Urinary bladder (tissue), 4 donors: ENCODE data around the gene COPS8. TPM values are rescaled to one million over a fixed set of nuclear protein-coding genes. Genes with fewer than 3 reads are reported as not detected.

Source experiments
- DNase-seq: peaks from one replicate; pipeline ENCODE4 v3.0.0-alpha.2; 2015; ENCODE audit errors: extremely low spot score
- H3K27ac ChIP-seq: one replicate; pipeline ENCODE4 v1.5.1; 2013; ENCODE audit warnings: low read depth, mild to moderate bottlenecking, moderate library complexity
- H3K36me3 ChIP-seq: one replicate; pipeline ENCODE4 v1.6.1; 2013; ENCODE audit warnings: mild to moderate bottlenecking, moderate library complexity; ENCODE audit not compliant: insufficient read depth
- H3K4me1 ChIP-seq: one replicate; pipeline ENCODE4 v1.6.1; 2013; ENCODE audit warnings: mild to moderate bottlenecking, moderate library complexity; ENCODE audit not compliant: insufficient read depth
- H3K4me3 ChIP-seq: one replicate; pipeline ENCODE4 v1.5.1; 2013; ENCODE audit warnings: low read depth, low read length
- WGBS: extraction: QIAGEN DNeasy Blood & Tissue Kit; methylation state at CpG from one replicate; pipeline ENCODE4 v1.1.7; 2013; 5-methylcytosine and 5-hydroxymethylcytosine counted together
- polyA plus RNA-seq: library from polyadenylated mRNA; stranded (reverse); fragments of 200-250 nt; gene quantifications from one replicate; pipeline ENCODE4 v1.2.3, GENCODE V29; 2013
- total RNA-seq: library from RNA; depleted of rRNA; stranded (reverse); fragments of >200 nt; gene quantifications from one replicate; pipeline ENCODE4 v1.2.3, GENCODE V29; 2014
- donor health status: healthy with polysubstance abuse.
- donor health status: healthy.

The COPS8 gene
- total and polyA plus RNA-seq, 2 donors = 58.7 to 97.0 TPM

- Histone ChIP-seq H3K4me1 (no peaks in the 10 kb centered on the region), H3K4me3 (no peak overlapping the region), H3K36me3 (no peaks in the 10 kb centered on the region), H3K27ac (no peak overlapping the region)
- WGBS = 86% methylated on average over 13 of the region's 13 CpGs
- DNase-seq = no peak
These were observed 52.1 kb downstream of the COPS8 start for GRCh38 chr2:237137626-237138323.

- no peak overlapping the region for H3K4me3 ChIP-seq
- DNase-seq = no peak
- H3K36me3 ChIP-seq = no peaks in the 10 kb centered on the region
- no peaks in the 10 kb centered on the region for H3K4me1 ChIP-seq
- H3K27ac ChIP-seq = no peak overlapping the region
- WGBS = 95% methylated on average over 14 of the region's 14 CpGs
These were observed 53.5 kb downstream of the COPS8 start for GRCh38 chr2:237139123-237139675.

DNA sequence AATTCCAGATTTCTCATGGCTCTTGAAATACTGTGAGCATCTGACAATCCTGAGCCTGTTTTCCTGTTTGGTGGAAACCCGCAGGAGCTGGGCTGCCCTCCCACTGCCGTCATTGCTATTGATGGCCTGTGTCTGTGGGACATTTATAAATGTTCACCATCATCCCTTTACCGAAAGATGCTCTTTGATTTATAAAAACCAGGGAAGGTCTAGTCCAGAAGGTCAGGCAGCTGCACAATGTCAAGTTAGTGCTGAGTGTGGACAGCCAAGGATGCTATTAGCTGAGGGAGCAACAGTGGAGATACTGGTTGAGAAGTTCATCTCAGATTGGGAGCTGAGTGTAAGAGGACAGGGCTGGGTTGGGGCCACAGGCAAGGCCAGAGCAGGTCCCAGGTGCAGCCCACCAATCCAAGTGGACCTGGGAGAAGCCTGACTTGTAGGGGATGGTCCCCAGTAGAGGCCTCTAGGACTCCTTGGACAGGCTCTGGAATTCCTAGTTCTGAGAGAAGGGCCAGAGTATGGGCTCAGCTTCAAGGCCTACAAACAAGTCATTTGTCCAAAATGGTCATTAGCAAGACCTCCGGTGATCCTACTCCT lies 55.1 kb downstream of the COPS8 start:
- Histone ChIP-seq H3K36me3 (no peaks in the 10 kb centered on the region), H3K27ac (no peak overlapping the region), H3K4me3 (no peak overlapping the region), H3K4me1 (no peaks in the 10 kb centered on the region)
- DNase-seq = no peak
- WGBS = 84% methylated on average over 4 of the region's 4 CpGs

GRCh38 chr2:237141571-237142051 lies 55.9 kb downstream of the COPS8 start:
- Histone ChIP-seq H3K4me3 (no peak overlapping the region), H3K27ac (no peak overlapping the region)

GRCh38 chr2:237143118-237143517 lies 57.4 kb downstream of the COPS8 start:
- 86% methylated on average over 2 of the region's 2 CpGs for WGBS
- no peak overlapping the region for H3K4me3 ChIP-seq
- H3K4me1 ChIP-seq = no peaks in the 10 kb centered on the region
- no peak overlapping the region for H3K27ac ChIP-seq
- no peak for DNase-seq
- H3K36me3 ChIP-seq = no peaks in the 10 kb centered on the region

More at GRCh38 chr2:237141571-237142051, 55.9 kb downstream of the COPS8 start:
- Histone ChIP-seq H3K4me1 (no peaks in the 10 kb centered on the region), H3K36me3 (no peaks in the 10 kb centered on the region)
- no peak for DNase-seq
- 93% methylated on average over 4 of the region's 4 CpGs for WGBS

GRCh38 chr2:237143676-237144440 lies 58.2 kb downstream of the COPS8 start:
- WGBS = 72% methylated on average over 5 of the region's 5 CpGs
- Histone ChIP-seq H3K27ac (no peak overlapping the region), H3K4me1 (no peaks in the 10 kb centered on the region), H3K4me3 (no peak overlapping the region), H3K36me3 (no peaks in the 10 kb centered on the region)
- DNase-seq = no peak

GRCh38 chr2:237144516-237144915 lies 58.8 kb downstream of the COPS8 start:
- Histone ChIP-seq H3K36me3 (no peaks in the 10 kb centered on the region), H3K4me1 (no peaks in the 10 kb centered on the region), H3K4me3 (no peak overlapping the region), H3K27ac (no peak overlapping the region)
- DNase-seq = no peak
- WGBS = 76% methylated on average over 3 of the region's 3 CpGs

DNA sequence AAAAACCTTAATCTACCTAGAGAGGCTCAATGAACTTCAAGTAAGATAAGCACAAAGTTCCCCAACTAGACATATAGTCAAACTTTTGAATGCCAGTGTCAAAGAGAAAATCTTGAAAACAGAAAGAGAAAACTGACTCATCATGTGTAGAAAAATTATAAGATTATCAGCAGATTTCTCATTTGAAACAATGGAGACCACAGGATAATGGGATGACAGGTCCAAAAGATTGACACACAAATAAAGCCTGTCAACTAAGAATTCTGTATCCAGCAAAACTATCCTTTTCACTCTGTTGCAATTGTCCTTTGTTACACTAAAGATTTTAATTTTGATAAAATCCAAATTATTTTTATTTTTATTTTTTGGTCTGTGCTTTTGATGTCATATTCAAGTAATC lies 61.6 kb downstream of the COPS8 start:
- no peak for DNase-seq
- Histone ChIP-seq H3K27ac (no peak overlapping the region), H3K4me3 (no peak overlapping the region), H3K4me1 (no peaks in the 10 kb centered on the region), H3K36me3 (no peaks in the 10 kb centered on the region)

DNA sequence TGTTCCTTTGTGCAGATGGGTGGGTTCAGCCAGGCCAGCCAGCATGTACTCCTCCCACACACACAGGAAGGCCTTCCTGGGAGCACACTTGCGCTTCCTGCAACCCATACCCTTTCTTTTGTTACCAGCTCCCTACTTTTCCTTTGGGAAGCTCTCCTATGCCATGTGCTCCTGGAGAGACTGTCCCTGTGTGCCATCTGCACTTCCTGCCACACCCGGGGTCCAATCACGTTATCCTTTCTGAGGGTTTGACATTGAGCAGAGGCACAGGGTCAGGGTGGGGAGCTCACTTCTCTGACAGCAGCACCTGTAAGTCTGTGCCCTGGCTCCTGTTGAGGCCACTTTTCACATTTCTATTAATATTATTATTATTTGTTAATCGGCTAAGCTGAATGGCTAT lies 62.9 kb downstream of the COPS8 start:
- WGBS = 96% methylated on average over 4 of the region's 4 CpGs
- H3K27ac ChIP-seq = no peak overlapping the region
- H3K36me3 ChIP-seq = no peaks in the 10 kb centered on the region
- H3K4me1 ChIP-seq = no peaks in the 10 kb centered on the region
- no peak for DNase-seq
- H3K4me3 ChIP-seq = no peak overlapping the region

DNA sequence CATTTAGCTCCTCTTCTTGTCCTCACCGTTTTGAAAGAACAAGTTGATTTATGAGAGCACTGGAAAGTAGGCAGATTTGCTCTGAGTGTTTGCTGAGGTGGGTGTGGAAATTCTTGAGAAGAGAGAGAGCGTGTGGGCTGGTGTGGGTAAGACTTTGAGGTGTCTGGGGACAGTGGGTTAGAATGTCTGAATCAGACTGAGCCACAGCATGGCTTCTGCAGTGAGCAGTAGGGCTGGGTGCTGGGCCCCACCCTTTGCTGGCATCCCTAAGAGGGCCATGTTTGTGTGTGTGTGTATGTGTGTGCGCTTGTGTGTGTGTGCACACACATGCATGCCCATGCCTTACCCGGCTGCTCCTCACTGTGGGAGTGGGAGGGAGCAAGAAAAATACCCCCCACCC lies 63.7 kb downstream of the COPS8 start:
- H3K4me1 ChIP-seq = no peaks in the 10 kb centered on the region
- no peak for DNase-seq
- 65% methylated on average over 4 of the region's 4 CpGs for WGBS
- no peak overlapping the region for H3K4me3 ChIP-seq
- H3K36me3 ChIP-seq = no peaks in the 10 kb centered on the region
- no peak overlapping the region for H3K27ac ChIP-seq
